ENCODE data around the gene EHMT1.

DNA sequence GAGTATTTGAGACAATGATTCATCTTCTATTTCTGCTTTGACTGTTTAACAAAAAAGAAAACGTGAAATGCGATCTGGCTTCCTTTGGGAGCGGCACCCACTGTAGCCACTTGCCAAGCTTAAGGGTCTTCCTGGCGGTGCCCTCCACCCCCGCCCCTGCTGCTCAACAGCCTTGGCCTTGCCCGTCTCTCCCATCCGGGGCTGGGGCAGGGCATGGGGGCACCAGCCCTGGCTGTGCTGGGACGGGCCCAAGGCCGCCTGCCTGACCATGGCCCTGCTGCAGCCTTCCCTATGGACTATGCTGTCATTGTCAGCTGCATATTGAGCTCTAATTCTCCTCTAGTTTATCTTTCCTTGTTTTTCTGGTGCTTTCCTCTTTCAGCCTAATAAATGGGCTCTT, 143.0 kb downstream of the EHMT1 start:
- TF ChIP-seq CTCF (IDR thresholded peaks at IDR 0.05; ENCODE audit: low read length) (no peak), EZH2 (IDR thresholded peaks at IDR 0.05; ENCODE audit: borderline replicate concordance, low read length) (no peak)

All from OCI-LY1 (cell line).